Measurements from ENCODE around the gene XRCC4.
"Not testable (repeated sequence)": the region's sequence is repeated elsewhere in the genome, so short reads cannot be mapped to it uniquely, and the experiment has no call there.

XRCC4 gene

DNA sequence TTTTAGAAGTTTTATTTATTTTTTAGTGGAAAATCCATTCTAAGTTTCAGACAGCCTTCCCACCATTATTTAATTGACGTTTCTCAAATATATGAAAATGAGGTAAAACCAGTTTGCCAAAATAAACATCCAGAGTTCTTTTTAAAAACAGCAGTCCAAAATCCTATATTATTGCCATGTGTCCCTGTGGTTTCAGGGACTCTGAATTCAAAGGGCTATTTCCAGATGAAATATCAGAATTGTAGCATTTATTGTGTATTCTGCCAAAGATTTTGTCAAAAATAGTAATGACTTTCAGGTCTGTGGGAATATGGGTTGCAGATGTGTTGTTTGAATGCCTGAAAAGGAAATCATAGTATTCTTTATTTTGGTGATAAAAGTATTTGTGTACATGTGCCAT is 41.6 kb downstream of the XRCC4 start:
- DNase-seq = no peak

DNA sequence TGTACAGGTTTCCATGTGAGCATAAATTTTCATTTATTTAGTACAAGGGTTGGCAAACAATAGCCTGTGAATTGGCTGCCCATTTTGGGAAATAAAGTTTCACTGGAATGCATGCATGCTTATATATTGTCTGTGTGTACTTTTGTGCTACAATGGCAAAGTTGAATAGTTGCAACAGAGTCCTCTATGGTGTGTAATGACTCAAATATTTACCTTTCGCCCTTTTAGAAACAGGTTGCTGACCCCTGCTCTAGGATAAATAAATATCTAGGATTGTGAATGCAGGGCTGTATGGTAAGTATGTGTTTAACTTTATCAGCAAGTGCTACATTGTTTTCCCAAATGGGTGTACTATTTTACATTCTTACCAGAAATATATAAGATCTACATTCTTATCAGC is 47.2 kb downstream of the XRCC4 start:
- no peak for DNase-seq

DNA sequence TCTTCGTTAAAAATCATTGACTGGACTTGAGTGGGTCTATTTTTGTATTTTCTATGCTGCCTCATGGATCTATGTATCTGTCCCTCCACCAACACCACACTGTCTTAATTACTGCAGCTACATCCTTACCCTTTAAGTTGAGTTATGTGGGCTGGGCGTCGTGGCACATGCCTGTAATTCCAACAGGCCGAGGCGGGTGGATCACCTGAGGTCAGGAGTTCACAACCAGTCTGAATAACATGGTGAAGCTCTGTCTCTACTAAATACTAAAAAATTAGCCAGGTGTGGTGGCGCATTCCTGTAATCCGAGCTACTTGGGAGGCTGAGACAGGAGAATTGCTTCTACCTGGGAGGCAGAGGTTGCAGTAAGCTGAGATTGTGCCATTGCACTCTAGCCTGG is 48.2 kb downstream of the XRCC4 start:
- no peak for DNase-seq

DNA sequence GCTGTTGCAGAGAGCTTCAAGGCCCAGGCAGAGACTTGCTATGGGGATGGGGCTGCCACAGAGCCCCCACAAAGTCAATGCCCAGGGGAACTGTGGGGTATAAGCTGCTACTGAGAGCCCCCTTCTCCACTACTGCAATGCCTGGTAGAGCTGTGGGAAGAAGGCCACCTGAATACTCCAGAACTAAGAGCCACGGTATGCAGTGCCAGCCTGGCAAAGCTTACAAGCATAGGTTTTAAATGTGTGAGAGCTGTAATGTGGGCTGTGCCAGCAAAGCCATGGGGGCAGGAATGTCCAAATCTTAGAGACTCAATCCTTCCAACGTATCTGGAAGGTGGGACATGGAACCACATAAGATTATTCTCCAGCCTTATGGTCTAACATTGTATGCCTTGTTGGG is 49.2 kb downstream of the XRCC4 start:
- no peak for DNase-seq

DNA sequence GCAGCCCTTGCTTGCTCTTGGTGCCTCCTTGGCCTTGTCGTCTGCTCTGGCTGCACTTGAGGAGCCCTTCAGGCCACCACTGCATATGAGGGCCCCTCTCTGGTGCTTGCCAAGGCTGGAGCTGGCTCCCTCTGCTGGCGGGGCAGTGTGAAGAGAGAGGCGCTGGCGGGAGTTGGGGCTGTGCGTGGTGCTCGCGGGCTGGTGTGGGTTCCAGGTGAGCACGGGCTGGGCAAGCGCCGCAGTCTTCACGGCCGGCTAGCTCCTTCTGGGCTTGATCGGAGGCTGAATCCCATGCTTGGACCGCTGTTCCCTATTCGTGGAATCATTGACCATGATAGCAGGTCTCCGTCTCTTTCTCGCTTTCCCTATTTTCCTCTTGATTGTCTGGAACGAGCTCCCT is 56.5 kb downstream of the XRCC4 start:
- DNase-seq = no peak

DNA sequence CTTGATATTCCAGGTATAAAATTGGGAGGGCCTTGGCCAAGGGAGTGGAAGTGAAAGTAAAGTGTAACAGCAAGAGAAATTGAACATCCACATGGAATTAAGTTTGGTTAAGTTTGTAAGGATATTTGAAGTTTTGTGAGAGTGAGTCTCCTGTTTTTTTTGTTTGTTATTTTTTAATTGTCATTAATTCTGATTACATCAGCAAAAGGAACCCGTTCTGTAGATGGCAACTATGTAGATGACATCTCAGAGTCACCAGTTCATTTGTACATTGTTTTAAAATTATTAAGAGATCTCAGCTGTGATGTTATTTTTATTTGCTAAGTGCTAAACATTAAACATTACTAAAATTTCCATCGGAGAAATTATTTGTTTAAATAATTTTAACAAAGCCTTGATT is 65.2 kb downstream of the XRCC4 start:
- no peak for DNase-seq

DNA sequence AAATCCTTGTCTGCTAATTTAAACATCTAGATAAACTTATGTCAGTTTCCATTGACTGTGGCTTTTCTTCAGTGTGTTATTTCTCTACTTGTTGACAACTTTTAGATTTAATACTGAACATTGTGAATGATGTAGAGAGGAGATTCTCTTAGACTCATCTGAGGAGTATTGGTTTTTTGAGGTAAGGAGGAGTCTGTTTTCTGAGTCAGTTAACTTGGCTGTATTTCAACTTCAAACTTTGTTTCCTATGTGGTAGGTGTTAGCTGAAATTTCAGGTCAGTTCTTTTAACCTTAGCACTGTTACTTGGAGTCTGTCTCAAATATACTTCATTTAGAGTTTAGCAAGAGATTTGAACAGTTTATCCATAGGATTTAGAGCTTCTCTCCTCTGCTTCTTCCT is 67.9 kb downstream of the XRCC4 start:
- no peak for DNase-seq

DNA sequence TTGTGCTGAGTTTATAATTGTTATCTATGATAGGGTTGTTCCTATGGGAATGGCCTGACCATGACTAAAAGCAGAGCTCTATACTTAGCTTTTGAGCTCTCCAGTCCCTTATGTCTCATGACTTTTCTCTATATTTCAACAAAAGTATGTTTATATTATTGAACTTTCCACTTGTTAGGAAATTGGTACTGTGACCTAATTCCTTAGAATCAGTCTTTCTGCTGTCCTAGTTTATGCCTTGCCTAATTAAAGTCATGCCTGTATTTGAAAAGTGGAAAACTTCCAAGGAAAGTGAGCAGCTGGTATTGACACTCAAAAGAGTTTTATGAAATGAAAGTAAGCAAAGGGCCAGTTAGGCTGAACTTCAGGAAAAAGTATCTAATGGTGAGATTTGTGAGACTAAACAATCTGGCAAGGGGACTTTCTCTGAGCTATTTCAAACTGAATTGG is 68.6 kb downstream of the XRCC4 start:
- no peak for DNase-seq

DNA sequence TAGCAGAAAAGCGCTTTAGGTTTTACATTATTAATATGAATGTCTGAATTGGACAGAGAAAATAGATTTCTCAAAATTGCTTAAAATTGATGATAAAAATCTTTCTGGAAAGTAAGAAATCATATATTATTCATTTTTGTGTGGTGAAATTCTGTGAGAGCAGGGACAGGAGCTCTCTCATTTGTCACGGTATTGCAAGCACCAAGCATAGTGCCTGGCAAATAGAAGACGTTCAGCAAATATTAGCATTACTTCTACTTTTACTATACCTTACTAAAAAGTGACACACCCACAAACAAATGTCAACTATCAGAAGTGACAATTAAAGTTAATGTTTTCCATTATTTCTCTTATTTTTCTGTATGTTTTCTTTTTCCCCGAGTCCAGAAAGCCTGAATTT is 69.1 kb downstream of the XRCC4 start:
- no peak for DNase-seq

DNA sequence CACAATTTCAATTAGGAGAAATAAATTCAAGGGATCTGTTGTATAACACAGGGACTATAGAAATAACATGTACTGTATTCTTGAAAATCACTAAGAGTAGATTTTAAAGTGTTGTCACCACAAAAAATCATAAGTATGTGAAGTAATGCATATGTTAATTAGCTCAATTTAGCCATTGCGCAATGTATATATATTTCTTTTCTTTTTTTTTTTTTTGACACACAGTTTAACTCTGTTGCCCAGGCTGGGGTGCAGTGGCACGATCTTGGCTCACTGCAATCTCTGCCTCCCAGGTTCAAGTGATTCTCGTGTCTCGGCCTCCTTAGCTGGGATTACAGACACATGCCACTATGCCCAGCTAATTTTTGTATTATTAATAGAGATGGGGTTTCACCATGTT is 70.2 kb downstream of the XRCC4 start:
- DNase-seq = no peak

DNA sequence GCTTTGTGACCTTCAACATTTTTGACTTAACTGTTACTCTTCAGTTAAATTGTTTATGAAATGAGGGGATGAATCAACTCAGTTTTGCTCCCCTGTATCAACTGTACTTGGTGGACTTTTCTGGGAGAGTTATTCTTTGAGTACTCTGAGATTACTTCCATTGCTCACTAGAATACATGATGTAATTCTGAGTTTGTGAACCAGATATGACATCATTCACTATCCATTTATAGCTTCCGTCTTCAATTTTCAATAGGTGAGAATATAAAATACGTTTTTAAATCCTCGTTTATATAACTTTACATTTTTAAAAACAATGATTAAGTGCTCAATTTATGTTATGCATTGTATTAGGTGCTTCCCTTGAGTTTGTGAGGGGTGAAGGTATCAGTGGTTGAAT is 71.0 kb downstream of the XRCC4 start:
- DNase-seq = no peak

DNA sequence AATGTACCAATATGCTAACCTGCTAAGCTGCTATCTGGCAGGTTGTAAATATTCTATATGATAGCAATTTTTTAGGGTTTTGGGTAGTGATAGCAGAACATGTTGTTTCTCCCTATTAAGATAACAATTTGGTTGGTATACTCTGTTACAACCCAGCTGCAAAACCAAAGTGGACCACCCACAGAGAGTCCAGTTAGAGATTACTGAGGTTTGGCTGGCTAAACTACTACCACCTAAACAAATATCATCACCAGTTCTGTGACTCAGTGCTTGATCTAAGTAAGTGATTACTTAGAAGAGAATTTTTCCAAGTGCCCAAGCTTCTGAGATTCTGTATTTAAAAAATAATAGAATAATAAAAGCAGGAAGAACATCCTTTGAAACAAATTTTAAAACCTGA is 72.3 kb downstream of the XRCC4 start:
- DNase-seq = no peak

DNA sequence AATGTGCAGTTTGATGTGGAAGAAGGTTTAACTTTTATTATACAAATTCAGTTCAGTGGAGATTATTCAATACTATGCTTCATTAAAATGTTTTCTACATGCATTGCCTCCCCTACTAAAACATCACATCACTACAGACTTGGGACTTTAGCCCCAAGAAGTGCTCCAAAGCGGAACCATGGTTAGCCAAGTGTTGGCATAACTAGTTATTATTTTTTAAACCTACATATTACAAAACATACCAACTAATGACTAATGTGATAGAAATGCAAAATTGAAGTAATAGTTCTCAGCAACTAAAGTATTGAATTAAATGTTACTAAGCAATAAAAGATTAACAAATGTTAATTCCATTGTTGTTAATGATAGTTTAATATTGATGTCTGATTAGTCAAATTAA is 74.5 kb downstream of the XRCC4 start:
- no peak for DNase-seq

DNA sequence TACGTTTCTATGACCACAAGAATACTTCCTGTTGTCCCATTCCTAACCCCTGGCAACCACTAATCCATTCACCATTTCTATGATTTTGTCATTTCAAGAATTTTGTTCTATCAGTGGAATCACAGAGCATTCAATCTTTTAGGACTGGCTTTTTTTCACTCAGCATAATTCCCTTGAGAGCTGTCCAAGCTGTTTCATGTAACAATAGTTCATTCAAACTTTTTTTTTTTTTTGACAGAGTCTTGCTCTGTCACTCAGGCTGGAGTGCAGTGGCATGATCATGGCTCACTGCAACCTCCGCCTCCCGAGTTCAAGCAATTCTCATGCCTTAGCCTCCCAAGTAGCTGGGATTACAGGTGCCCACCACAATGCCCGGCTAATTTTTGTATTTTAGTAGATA is 75.6 kb downstream of the XRCC4 start:
- not testable (repeated sequence) for DNase-seq

DNA sequence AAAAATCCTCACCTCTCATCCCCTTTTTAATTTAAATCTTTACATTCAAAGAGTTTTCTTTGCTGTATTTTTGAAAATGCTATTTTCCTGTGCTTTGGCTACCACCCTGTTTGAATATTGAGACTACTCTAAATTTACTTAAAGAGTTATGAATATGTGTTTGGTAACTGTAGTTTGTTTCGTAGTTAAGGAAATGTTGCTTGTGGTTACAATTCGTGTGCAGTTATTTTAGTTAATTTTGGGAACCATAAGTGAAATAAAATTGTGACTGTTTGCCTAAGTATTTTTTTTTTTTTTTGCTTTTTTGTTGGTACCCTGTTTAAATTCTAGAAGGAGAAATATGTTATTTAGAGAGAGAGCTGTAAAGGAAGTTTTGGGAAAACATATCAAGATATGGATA is 78.7 kb downstream of the XRCC4 start:
- no peak for DNase-seq

DNA sequence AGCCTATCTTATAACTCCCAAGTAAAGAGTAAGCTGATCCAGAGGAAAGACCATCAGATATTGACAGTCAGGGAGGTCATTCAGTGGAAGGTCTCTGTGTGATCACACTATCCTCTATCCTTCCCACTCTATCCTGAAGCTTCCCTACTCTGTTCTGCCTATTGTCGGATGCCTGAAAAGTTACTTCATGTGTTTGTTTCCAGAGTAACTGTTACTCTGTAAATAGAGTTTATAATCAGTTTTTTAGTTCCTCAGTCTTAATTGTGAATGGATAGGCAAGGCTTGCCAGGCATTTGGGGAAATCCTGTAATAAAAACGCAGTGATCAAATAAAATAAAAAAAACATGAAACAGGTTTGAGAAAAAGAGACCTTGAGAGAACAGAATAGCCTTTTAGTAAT is 79.8 kb downstream of the XRCC4 start:
- no peak for DNase-seq

DNA sequence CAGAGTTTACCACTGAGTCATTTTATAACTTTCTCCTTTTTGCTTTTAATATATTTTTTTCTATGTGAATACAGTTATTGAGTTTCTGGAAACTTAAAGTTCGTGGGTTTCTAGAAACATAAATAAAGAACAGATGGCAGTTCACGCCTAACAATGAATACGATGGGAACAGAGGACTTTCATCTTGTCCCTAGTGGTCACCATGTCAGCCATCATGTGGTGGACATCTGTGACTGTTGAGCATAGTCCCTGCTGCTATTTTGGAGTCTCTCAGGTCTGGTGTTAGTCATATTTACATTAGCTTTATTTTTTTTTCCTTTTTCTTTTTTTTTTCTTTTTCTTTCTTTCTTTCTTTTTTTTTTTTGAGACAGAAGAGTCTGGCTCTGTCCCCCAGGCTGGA is 85.3 kb downstream of the XRCC4 start:
- DNase-seq = no peak

DNA sequence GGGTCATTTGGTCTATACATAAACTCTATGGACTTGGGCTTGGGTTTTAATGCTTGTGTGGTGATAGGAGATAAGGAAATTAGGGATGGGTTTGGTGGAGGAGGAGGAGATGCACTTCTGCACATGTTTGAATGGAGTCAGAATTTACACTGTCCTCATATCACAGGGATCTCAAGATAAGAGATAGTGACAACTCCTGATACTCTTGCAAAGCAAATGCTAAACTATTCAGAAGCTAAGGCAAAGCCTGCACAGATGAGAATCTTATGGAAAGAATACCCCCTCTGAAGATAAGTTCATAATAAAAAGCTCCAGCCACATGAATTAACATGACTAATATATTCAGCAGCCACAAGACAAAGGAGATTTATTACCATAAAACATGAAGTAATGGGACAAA is 90.2 kb downstream of the XRCC4 start:
- DNase-seq = no peak

DNA sequence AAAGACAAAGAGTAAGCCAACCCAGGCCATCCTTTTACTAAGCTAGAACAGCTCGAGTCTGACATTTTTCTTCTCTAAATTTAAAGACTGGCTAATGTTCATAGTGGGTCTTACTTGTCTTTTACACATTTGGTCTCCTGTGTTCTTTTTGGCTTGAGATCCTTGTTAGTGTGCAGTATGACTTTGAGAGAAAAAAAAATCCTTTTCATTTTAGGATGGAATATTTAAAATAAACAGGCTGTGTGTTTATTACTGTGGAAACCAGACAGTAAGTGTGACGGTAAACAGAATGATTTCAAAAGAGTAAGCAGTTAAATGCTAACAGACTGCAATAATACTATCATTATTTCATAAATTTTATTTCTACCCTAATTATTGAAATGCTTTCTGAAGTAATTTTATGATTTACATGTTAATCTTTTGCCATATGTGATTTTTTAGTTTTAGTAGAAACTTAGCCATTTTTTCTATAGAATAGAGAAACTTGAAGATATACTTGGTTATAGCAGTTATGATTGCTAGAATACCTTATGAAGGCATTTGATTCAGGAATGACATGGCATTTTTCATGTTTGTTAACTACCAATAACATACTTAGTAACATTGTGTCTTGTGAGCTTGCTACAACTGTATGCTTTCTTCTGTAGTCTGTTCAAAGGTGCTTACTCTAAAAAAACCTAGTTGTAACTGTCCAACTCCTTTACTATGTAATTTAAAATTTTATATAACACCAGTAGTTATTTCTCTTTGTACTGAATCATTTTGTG is 92.4 kb downstream of the XRCC4 start:
- DNase-seq = no peak

DNA sequence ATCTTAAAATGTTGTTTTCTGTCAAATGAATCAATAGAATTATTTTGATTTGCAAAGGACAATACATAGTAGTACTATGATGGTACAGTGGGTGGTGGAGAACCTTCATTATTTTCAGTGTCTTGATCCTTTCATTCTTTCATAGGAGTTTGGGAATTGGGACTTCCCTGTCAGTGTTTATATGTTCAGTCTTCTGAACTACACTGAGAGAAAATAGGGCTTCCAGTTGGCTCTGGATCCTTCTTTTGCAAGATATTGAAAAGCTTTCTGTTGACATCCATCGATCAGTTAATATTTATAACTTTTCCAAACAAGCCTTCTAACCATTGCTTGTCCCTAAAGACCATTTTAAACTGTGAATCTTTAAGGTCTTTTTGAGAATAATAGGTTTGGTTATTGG is 94.7 kb downstream of the XRCC4 start:
- no peak for DNase-seq

DNA sequence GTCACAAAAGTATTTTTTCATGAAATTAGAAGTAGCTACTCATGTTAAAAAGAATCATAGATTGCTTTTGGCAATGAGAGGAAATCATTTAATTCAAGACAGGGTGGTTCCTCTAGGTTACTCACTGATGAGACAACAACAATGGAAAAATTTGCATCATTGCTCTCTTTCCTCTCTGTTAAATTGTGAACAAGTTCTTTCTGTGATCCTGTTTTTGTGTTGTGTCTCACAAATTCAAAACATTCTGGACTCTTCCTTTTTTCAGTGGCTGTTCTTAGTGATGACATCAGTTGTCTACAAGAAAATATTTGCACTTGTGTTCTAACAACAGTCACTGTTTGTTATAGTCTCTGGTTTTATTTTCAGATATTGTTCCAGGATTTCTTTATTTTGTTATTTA is 95.3 kb downstream of the XRCC4 start:
- DNase-seq = no peak

DNA sequence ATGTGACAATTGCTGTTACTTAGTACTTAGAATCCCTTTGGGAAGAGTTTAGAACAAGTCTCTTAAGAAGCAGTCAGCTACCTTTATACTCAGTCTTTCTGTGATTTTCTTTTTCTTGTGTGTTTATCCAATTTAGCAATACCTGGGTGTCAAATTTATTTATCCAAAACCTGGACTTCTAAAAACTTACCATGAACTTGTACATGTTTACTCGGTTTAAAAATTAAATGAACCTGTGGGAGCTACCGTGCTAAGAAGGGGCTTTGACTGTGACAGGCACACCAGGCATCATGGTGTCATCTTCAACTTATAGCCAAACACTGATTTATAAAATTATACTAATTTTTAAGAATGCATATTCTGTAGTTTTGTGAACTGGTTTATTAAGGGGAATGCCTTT is 96.5 kb downstream of the XRCC4 start:
- DNase-seq = no peak

DNA sequence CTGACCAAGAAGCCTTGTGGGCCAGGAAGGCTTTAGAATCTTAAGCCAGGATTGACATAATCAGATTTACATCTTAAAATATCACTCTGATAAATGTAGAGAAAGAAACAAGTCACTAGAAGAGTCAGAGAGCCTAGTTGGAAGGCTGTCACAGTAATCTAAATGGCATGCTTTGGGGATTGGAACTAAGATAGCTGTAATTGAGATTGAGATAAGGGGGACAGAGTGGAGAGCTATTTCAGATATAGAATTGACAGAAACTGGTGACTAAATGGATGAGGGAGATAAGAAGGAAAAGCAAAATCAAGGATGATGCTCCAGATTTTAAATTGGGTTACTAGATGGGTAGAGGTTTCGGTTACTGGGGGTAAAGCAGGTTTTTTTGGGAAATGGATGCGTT is 100.5 kb downstream of the XRCC4 start:
- DNase-seq = no peak

DNA sequence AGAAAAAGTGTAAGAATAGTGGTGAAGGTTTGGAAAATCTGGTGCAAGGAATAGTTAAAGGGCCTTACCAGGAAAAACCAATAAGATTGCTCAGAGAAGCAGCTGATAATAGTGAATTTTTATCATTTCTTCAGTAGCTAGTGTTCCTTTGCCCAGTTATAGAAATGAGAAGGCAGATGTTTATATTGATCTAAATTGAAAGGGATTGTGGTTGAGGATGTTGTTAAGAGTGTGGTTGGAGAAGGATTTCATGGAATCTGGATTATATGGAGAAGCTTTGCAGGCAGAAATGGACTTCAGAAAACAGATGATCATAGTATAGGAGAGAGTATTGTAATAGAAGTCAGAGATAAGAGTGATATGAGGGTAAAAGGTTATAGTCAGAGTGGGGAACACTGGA is 102.6 kb downstream of the XRCC4 start:
- DNase-seq = no peak

DNA sequence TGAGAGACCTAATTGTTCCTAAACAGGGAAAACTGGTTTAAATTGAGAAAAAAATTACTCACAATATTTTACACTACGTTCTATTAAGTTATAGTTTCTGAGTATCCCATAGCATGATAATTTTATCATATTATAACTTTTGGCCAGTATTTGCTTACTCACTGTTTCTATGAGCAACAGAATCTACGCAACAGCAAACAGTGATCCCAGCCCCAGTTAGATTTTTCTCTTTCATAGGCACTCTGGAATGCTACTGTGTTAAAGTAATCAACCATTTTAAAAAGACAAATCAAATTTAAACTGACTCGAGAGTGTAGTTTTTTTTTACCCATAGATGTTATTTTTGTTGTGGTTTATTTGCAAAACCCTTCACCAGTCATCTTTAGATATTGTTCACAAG is 107.2 kb downstream of the XRCC4 start:
- no peak for DNase-seq

DNA sequence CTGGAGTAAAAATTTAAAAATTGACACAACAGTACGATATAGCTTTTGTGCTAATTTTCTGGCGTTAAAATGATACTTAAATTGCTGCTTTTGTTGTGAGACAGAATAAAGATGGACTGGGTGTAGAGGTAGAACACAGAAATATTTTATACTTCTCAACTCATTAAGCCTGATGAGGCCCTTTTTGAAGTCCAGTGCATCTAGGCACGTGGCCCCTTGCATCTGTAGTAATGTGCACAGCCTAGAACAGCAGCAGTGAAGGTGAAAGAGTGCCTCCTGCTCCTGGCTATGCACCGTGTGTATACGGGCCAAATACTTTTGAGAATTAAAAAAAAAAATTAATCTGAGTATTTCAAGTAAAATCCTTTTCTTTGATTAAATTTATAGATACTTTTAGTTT is 115.6 kb downstream of the XRCC4 start:
- DNase-seq = no peak
